ENCODE data around the gene SPTBN1.

SPTBN1 gene

DNA sequence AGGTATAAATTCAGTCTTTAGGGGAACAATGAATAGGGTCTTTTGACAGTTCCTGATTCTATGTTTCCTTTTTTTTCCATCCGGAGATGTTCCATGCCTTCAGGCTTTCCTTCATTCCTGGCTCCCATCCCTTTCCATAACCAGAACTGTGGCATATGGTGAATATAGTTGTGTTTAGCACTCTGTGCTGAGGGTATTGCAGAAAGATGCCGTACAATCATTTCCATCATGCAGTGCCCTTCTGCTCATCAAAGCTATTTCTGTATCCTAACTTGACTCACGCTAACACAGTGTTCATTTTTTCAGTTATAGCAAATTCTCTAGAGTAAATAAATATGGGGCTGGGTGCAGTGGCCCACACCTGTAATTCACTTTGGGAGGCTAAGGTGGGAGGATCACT, 135.4 kb downstream of the SPTBN1 start:
- TF ChIP-seq, protein P1, sequence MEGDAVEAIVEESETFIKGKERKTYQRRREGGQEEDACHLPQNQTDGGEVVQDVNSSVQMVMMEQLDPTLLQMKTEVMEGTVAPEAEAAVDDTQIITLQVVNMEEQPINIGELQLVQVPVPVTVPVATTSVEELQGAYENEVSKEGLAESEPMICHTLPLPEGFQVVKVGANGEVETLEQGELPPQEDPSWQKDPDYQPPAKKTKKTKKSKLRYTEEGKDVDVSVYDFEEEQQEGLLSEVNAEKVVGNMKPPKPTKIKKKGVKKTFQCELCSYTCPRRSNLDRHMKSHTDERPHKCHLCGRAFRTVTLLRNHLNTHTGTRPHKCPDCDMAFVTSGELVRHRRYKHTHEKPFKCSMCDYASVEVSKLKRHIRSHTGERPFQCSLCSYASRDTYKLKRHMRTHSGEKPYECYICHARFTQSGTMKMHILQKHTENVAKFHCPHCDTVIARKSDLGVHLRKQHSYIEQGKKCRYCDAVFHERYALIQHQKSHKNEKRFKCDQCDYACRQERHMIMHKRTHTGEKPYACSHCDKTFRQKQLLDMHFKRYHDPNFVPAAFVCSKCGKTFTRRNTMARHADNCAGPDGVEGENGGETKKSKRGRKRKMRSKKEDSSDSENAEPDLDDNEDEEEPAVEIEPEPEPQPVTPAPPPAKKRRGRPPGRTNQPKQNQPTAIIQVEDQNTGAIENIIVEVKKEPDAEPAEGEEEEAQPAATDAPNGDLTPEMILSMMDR (IDR thresholded peaks at IDR 0.05; ENCODE audit: low read depth, low read length, missing control alignments) = no peak
- H3K4me3 ChIP-seq (ENCODE audit: low read depth, low read length) = no peak overlapping the region
- in situ Hi-C loops (cut with HindIII; ENCODE audit: low pct_ligation_motif_present, low sequenced_read_pairs) = no loop called here
- H3K36me3 ChIP-seq (replicated peaks) = peaks cover 10% of the 10 kb centered on the region
- no peak for DNase-seq
- H3K27ac ChIP-seq = no peak overlapping the region
- H3K27me3 ChIP-seq (replicated peaks) = no peaks in the 10 kb centered on the region

DNA sequence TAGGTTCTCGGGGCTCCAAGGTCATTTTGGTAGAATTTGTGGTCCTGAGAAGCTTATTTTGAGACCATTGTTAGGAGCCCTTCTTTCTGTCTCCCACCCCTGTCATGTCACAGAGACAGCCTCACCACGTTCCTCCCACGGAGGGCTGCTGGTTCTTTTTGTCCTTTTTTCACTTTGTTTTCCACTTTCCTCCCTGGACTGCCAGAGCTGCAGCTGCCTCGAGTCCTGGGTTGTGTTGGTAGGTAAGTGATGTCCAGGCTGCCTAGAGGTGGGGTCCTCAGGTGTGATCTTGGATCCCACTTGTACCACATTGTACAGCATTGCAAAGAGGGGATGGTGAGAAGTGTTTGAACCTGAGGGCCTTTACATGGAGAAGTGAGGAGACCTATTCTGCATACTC, 137.1 kb downstream of the SPTBN1 start:
- H3K4me3 ChIP-seq (ENCODE audit: low read depth, low read length) = no peak overlapping the region
- in situ Hi-C loops (cut with HindIII; ENCODE audit: low pct_ligation_motif_present, low sequenced_read_pairs) = no loop called here
- no peak for DNase-seq
- H3K27me3 ChIP-seq (replicated peaks) = no peaks in the 10 kb centered on the region
- peaks cover 8% of the 10 kb centered on the region for H3K36me3 ChIP-seq (replicated peaks)
- H3K27ac ChIP-seq = no peak overlapping the region
- TF ChIP-seq, protein P1 (IDR thresholded peaks at IDR 0.05; ENCODE audit: low read depth, low read length, missing control alignments) = no peak

DNA sequence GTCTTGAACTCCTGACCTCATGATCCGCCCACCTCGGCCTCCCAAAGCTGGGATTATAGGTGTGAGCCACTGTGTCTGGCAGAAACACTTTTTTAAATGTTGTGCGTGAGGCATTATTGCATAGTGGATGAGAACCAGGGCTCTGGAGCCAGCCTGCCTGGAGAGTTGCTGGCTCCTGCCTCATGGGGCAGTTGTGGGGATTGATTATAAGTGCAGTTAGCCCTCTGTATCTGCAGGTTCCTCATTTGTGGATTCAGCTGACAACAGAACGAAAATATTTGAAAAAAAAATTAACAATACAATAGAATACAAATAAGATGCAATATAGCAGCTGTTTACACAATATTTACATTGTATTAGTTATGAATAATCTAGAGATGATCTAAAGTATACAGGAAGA, 137.9 kb downstream of the SPTBN1 start:
- in situ Hi-C loops (cut with HindIII; ENCODE audit: low pct_ligation_motif_present, low sequenced_read_pairs) = no loop called here
- Histone ChIP-seq H3K36me3 (replicated peaks) (peaks cover 12% of the 10 kb centered on the region), H3K27me3 (replicated peaks) (no peaks in the 10 kb centered on the region), H3K4me3 (ENCODE audit: low read depth, low read length) (no peak overlapping the region), H3K27ac (no peak overlapping the region)
- no peak for DNase-seq
- TF ChIP-seq, protein P1 (IDR thresholded peaks at IDR 0.05; ENCODE audit: low read depth, low read length, missing control alignments) = no peak

DNA sequence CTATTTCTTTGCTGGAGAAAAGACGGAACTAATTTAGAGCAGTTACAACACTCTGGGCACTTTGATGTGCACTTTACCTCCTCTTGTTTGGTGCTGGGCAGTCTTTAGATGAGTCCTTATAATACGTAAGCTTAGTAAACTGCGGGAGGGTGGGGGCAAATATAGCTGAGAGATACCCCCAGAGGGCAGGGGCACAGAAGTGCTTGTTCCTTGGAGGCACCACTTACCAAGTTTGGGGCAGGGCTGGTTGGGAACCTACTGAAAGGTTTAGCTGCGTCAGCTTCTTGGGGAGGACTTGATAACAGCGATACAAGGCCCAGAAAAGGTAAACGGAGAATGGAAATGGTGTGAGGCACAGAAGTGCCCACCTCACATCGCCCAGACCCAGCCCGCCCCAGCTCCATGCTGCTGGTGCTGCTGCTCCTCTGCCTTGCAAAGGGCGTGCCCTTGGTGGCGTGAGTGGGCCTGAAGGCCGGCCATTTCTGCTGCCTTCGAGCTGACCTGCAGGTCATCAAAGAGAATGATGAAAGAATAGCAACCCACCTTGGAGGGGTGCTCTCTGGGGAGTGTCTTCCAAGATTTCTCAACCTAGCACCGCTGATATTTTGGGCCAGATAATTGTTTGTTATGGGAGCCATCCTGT, 139.2 kb downstream of the SPTBN1 start:
- TF ChIP-seq, protein P1 (IDR thresholded peaks at IDR 0.05; ENCODE audit: low read depth, low read length, missing control alignments) = no peak
- in situ Hi-C loops (cut with HindIII; ENCODE audit: low pct_ligation_motif_present, low sequenced_read_pairs) = no loop called here
- no peaks in the 10 kb centered on the region for H3K27me3 ChIP-seq (replicated peaks)
- H3K36me3 ChIP-seq (replicated peaks) = peaks cover 24% of the 10 kb centered on the region
- no peak for DNase-seq
- H3K4me3 ChIP-seq (ENCODE audit: low read depth, low read length) = no peak overlapping the region
- no peak overlapping the region for H3K27ac ChIP-seq

DNA sequence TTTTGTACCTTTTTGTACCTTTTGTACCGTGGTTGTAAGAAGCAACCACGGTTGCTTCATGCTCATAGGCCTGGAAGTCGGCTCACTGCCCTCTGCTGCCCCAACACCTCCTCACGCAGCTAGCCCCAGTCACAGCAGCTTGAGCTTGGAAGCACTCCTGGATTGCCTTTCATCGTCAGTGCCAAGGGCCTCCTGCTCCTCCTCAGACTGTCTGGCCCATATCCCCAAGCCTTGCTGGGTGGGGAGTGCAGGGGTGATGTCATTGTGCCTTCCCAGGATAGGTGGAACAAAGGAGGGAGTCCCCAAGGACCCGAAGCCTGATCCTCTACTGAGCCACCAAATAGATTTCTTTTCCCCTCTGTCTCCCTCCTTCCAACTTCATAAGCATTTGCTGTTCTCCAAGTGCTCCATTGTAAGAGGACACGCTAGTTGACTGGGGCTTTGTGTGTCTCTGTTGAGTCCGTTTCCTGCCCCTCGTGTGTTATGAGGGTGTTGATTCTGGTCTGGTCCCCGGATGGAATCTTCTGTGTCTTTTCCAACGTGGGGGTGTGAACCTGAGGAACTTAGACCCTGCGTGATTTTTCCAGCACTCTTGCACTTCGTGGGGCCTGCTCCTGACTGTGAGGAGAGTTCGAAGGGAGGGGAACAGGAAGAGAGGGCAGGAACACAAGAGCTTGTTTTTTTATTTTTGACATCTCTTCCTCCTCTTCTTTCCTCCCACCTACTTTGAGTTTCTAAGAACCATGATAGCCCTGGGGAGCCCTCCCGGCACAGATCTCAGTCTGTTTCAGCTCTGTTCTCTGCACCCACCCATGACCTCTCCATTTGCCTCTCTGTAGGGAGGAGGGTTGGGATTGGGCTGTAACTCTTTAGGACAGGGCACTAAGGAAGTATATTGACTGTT, 140.1 kb downstream of the SPTBN1 start:
- Histone ChIP-seq H3K36me3 (replicated peaks) (peaks cover 28% of the 10 kb centered on the region), H3K4me3 (ENCODE audit: low read depth, low read length) (no peak overlapping the region), H3K27ac (no peak overlapping the region), H3K27me3 (replicated peaks) (no peaks in the 10 kb centered on the region)
- TF ChIP-seq, protein P1 (IDR thresholded peaks at IDR 0.05; ENCODE audit: low read depth, low read length, missing control alignments) = no peak
- DNase-seq = no peak
- in situ Hi-C loops (cut with HindIII; ENCODE audit: low pct_ligation_motif_present, low sequenced_read_pairs) = no loop called here
